ENCODE data around the gene PCGF5. TPM values are rescaled to one million over a fixed set of nuclear protein-coding genes. Genes with fewer than 3 reads are reported as not detected.
A peak's percentile ranks its signal among the peaks of the same experiment; 100 is the strongest.

Gene PCGF5
- total and polyA plus RNA-seq, 5 donors from 2014 or later = 43.5 to 60.3 (median 53.5) TPM

DNA sequence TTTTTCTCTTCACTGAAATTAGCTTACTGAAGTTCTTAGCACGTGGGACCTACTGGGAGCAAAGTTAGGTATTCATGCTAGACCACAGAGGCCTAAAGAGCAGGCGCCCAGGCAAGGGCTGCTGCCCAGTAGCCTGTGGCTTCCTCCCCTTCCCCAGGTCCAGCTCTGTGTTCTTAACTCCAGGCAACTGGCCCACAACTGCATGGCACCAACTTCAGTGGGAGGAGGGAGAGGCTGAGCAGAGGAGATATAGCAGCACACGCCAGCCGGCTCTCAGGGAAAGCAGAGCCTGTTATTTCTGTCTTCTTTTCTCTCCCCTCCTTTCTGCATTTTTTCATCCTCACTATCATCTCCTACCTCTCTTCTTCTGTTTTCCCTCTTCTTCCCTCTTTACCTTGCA lies 67.4 kb downstream of the PCGF5 start:
- H3K27me3 ChIP-seq (ENCODE audit: control insufficient read depth, insufficient read depth, low read length) = no peaks in the 10 kb centered on the region
- H3K36me3 ChIP-seq (ENCODE audit: control insufficient read depth, insufficient read depth, low read length) = peaks cover 2% of the 10 kb centered on the region
- no peak overlapping the region for H3K27ac ChIP-seq (ENCODE audit: insufficient read depth, low read length, poor library complexity, severe bottlenecking)
- ATAC-seq (ENCODE audit: low read depth in 2 of 2) (no peak), DNase-seq (no peak)
- no peaks in the 10 kb centered on the region for H3K4me1 ChIP-seq (ENCODE audit: control insufficient read depth, insufficient read depth, low read length, poor library complexity, severe bottlenecking)
- Mint-ChIP-seq H3K27me3 (no peaks in the 10 kb centered on the region), H3K36me3 (no peaks in the 10 kb centered on the region), H3K9me3 (no peaks in the 10 kb centered on the region), H3K27ac (peak overlapping the region in 1 of 3 donors; percentile 57), H3K4me3 (no peak overlapping the region), H3K4me1 (no peaks in the 10 kb centered on the region)
- no peaks in the 10 kb centered on the region for H3K9me3 ChIP-seq (ENCODE audit: control insufficient read depth in 2 of 2, low read length in 2 of 2)
- H3K4me3 ChIP-seq (ENCODE audit: low read depth, low read length) = no peak overlapping the region

DNA sequence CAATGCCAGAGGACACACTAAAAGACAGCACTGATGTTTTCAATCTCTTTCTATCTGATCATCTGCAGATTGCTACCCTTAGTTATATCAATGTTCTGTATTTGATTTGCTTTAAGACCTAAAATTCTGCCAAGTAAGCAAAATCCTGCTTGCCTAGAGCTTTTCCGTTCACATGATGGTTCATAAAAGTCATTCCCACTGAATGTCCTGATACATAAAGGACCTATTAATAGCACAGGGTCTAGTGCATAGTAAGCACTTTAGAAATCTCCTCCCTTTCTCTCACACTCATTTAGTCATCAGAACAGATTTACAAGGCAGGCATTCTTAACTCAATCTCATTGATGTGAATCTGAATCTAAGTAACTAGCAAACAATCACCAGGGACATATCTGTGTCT lies 68.8 kb downstream of the PCGF5 start:
- Histone ChIP-seq H3K4me1 (ENCODE audit: control insufficient read depth, insufficient read depth, low read length, poor library complexity, severe bottlenecking) (no peaks in the 10 kb centered on the region), H3K27ac (ENCODE audit: insufficient read depth, low read length, poor library complexity, severe bottlenecking) (no peak overlapping the region), H3K4me3 (ENCODE audit: low read depth, low read length) (no peak overlapping the region), H3K27me3 (ENCODE audit: control insufficient read depth, insufficient read depth, low read length) (no peaks in the 10 kb centered on the region), H3K9me3 (ENCODE audit: control insufficient read depth in 2 of 2, low read length in 2 of 2) (no peaks in the 10 kb centered on the region), H3K36me3 (ENCODE audit: control insufficient read depth, insufficient read depth, low read length) (peaks cover 2% of the 10 kb centered on the region)
- DNase-seq (no peak), ATAC-seq (ENCODE audit: low read depth in 2 of 2) (no peak)
- Mint-ChIP-seq H3K36me3 (no peaks in the 10 kb centered on the region), H3K9me3 (no peaks in the 10 kb centered on the region), H3K4me1 (no peaks in the 10 kb centered on the region), H3K27me3 (peaks cover 4% of the 10 kb centered on the region), H3K27ac (no peak overlapping the region), H3K4me3 (no peak overlapping the region)

DNA sequence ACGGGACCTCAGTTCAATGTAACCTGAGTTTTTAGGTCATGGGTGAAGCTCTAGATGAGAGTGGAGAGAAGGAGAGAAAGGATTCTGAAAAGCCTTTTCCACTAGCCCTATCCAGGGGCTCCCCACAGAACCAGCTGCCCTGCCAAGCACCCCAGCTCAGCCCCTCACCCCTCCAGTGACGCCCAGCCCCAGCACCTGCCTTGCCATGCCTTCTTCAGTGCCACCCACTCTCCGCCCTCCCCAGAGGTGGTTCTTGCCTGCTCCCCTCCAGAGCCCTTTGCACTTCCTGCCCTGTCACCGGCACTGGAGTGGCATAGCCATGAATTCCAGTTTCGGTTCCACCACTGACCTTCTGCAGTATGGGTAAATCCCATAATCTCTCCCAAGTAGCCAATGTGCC lies 70.1 kb downstream of the PCGF5 start:
- no peak overlapping the region for H3K27ac Mint-ChIP-seq
- no peaks in the 10 kb centered on the region for H3K4me1 Mint-ChIP-seq
- H3K27me3 ChIP-seq (ENCODE audit: control insufficient read depth, insufficient read depth, low read length) = no peaks in the 10 kb centered on the region
- H3K4me3 ChIP-seq (ENCODE audit: low read depth, low read length) = no peak overlapping the region
- H3K36me3 ChIP-seq (ENCODE audit: control insufficient read depth, insufficient read depth, low read length) = no peaks in the 10 kb centered on the region
- no peak overlapping the region for H3K27ac ChIP-seq (ENCODE audit: insufficient read depth, low read length, poor library complexity, severe bottlenecking)
- H3K27me3 Mint-ChIP-seq = peaks cover 4% of the 10 kb centered on the region
- no peaks in the 10 kb centered on the region for H3K9me3 ChIP-seq (ENCODE audit: control insufficient read depth in 2 of 2, low read length in 2 of 2)
- no peak overlapping the region for H3K4me3 Mint-ChIP-seq
- no peak for ATAC-seq (ENCODE audit: low read depth in 2 of 2)
- DNase-seq = no peak
- H3K9me3 Mint-ChIP-seq = no peaks in the 10 kb centered on the region
- no peaks in the 10 kb centered on the region for H3K36me3 Mint-ChIP-seq
- H3K4me1 ChIP-seq (ENCODE audit: control insufficient read depth, insufficient read depth, low read length, poor library complexity, severe bottlenecking) = no peaks in the 10 kb centered on the region

DNA sequence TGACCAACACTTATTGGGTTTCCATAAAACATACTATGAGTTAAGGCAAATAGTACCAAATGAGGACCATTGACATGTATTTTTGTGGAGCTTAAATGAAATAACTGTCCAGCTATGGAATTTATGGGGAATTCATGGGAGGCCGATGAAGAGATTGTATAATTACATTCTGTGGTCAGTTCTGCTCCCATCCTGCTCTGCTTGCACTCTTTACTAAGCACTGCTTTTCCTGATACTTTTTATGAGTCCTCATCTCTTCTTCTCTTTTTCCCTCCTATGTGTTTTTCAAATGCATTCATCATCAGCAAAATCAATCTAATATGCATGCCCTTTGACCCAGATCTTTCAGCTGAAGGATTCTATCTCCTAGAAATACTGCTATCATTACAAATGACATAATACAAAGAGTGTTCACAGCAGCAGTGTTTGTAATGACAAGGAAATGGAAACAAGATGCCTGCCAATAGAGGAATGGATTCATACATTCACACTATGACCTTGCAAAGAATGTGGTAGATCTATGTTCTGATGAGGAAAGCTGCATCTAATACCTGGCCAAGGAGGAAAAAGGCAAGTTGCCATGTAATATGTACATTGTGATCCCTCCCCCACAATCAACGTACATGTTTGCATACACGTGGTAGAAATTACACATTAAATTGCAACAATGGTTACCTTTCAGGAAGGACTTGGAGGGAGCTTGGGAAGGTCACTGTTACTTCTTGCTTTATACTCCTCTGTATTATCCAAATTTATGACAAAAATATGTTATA lies 73.9 kb downstream of the PCGF5 start:
- Mint-ChIP-seq H3K9me3 (no peaks in the 10 kb centered on the region), H3K36me3 (no peaks in the 10 kb centered on the region), H3K27me3 (peaks cover 17% of the 10 kb centered on the region), H3K27ac (no peak overlapping the region), H3K4me3 (no peak overlapping the region), H3K4me1 (peaks cover 0 to 10% (median 7%) of the 10 kb centered on the region in 4 donors)
- Histone ChIP-seq H3K9me3 (ENCODE audit: control insufficient read depth in 2 of 2, low read length in 2 of 2) (no peaks in the 10 kb centered on the region), H3K4me3 (ENCODE audit: low read depth, low read length) (no peak overlapping the region), H3K4me1 (ENCODE audit: control insufficient read depth, insufficient read depth, low read length, poor library complexity, severe bottlenecking) (peaks cover 12% of the 10 kb centered on the region), H3K27ac (ENCODE audit: insufficient read depth, low read length, poor library complexity, severe bottlenecking) (no peak overlapping the region), H3K36me3 (ENCODE audit: control insufficient read depth, insufficient read depth, low read length) (no peaks in the 10 kb centered on the region), H3K27me3 (ENCODE audit: control insufficient read depth, insufficient read depth, low read length) (peaks cover 6% of the 10 kb centered on the region)
- DNase-seq (no peak), ATAC-seq (ENCODE audit: low read depth in 2 of 2) (no peak)

DNA sequence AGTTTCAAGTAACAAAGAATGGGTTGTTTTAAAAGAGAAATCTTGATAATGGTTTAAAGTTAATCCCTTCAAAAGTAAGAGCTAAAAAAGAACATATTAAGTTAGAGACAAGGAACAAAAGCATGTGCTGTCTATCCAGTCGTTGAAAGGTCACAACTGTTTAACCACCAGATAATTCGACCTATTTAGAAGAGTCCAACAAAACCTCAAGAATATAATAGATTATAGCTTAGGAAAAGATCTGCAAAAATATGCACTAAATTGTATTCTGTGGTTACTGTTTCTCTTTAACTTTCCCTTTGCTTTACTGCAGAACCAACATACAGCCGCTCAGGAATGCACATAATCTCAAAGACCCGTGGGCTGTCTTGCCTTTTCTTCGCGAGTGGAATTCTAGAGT lies 74.9 kb downstream of the PCGF5 start:
- H3K4me3 ChIP-seq (ENCODE audit: low read depth, low read length) = no peak overlapping the region
- no peaks in the 10 kb centered on the region for H3K9me3 ChIP-seq (ENCODE audit: control insufficient read depth in 2 of 2, low read length in 2 of 2)
- peak overlapping the region in 1 of 3 donors; percentile 32 for H3K27ac Mint-ChIP-seq
- H3K36me3 ChIP-seq (ENCODE audit: control insufficient read depth, insufficient read depth, low read length) = no peaks in the 10 kb centered on the region
- H3K4me3 Mint-ChIP-seq = no peak overlapping the region
- H3K4me1 ChIP-seq (ENCODE audit: control insufficient read depth, insufficient read depth, low read length, poor library complexity, severe bottlenecking) = peaks cover 12% of the 10 kb centered on the region
- H3K27me3 Mint-ChIP-seq = peaks cover 17% of the 10 kb centered on the region
- no peaks in the 10 kb centered on the region for H3K9me3 Mint-ChIP-seq
- H3K4me1 Mint-ChIP-seq = peaks cover 0 to 10% (median 7%) of the 10 kb centered on the region in 4 donors
- ATAC-seq (ENCODE audit: low read depth in 2 of 2) = no peak
- no peaks in the 10 kb centered on the region for H3K36me3 Mint-ChIP-seq
- peaks cover 6% of the 10 kb centered on the region for H3K27me3 ChIP-seq (ENCODE audit: control insufficient read depth, insufficient read depth, low read length)
- DNase-seq = no peak
- H3K27ac ChIP-seq (ENCODE audit: insufficient read depth, low read length, poor library complexity, severe bottlenecking) = no peak overlapping the region

DNA sequence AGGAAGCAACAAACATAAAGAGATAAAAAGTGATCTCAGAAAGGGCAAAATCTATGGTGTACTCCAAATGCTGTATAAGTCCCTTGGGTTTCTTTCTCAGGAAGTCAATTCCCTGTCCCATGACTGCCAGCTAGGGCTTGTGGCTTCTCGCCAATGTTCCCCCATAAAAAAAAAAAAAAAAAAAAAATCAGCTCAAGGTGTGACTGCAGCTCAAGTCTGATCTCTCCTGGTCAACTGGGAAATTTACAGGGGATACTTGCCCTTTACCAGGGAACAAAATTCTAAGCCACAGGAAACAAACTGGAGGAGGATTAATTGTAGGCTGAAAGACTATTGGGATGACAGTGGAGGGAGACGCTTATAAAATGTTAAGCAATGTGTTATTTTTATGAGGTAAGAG lies 76.0 kb downstream of the PCGF5 start:
- ATAC-seq (ENCODE audit: low read depth in 2 of 2) (no peak), DNase-seq (no peak)
- H3K27ac Mint-ChIP-seq = peak overlapping the region in 1 of 3 donors; percentile 22
- H3K9me3 ChIP-seq (ENCODE audit: control insufficient read depth in 2 of 2, low read length in 2 of 2) = no peaks in the 10 kb centered on the region
- H3K36me3 Mint-ChIP-seq = no peaks in the 10 kb centered on the region
- no peak overlapping the region for H3K4me3 ChIP-seq (ENCODE audit: low read depth, low read length)
- peaks cover 12% of the 10 kb centered on the region for H3K4me1 ChIP-seq (ENCODE audit: control insufficient read depth, insufficient read depth, low read length, poor library complexity, severe bottlenecking)
- peaks cover 17% of the 10 kb centered on the region for H3K27me3 Mint-ChIP-seq
- no peak overlapping the region for H3K4me3 Mint-ChIP-seq
- H3K27ac ChIP-seq (ENCODE audit: insufficient read depth, low read length, poor library complexity, severe bottlenecking) = no peak overlapping the region
- H3K4me1 Mint-ChIP-seq = peaks cover 0 to 10% (median 7%) of the 10 kb centered on the region in 4 donors
- H3K27me3 ChIP-seq (ENCODE audit: control insufficient read depth, insufficient read depth, low read length) = peaks cover 6% of the 10 kb centered on the region
- H3K9me3 Mint-ChIP-seq = no peaks in the 10 kb centered on the region
- H3K36me3 ChIP-seq (ENCODE audit: control insufficient read depth, insufficient read depth, low read length) = no peaks in the 10 kb centered on the region

DNA sequence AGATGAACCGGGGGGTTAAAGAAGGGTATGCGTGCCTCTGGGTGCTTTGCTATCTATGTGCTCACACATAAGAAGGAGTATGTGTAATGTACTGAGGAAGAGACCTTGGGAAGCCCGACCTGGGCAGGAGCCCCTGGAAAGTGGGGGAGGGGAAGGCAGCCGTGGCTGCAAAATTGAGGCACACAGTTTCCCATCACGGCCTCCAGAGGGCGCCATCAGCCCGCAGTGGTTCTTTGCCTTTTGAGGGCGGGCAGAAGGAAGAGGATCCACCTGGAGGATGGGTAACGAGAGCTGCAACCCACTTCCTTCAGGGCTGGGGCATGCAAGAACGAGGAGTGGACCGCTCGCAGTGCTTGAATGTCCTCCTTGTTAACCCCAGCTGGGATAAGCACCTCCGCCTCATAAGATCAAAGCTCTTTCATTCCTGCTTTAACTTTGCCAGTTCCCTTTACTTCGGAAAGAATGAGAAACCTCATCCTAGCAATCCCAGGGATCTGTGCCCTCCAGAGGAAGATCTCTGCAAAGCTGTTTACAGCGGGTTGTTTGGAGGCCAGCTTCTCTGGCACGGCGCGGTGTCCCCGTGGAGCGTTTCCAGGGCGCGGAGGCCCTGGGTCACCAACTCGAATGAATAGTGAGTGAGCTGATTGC lies 77.9 kb downstream of the PCGF5 start:
- H3K27ac Mint-ChIP-seq = peak overlapping the region in 1 of 3 donors; percentile 24
- H3K4me3 ChIP-seq (ENCODE audit: low read depth, low read length) = peak overlapping the region; percentile 80
- H3K4me1 ChIP-seq (ENCODE audit: control insufficient read depth, insufficient read depth, low read length, poor library complexity, severe bottlenecking) = peaks cover 12% of the 10 kb centered on the region
- no peaks in the 10 kb centered on the region for H3K9me3 ChIP-seq (ENCODE audit: control insufficient read depth in 2 of 2, low read length in 2 of 2)
- H3K27me3 ChIP-seq (ENCODE audit: control insufficient read depth, insufficient read depth, low read length) = peaks cover 6% of the 10 kb centered on the region
- H3K36me3 ChIP-seq (ENCODE audit: control insufficient read depth, insufficient read depth, low read length) = no peaks in the 10 kb centered on the region
- no peak overlapping the region for H3K27ac ChIP-seq (ENCODE audit: insufficient read depth, low read length, poor library complexity, severe bottlenecking)
- H3K9me3 Mint-ChIP-seq = no peaks in the 10 kb centered on the region
- peak; percentile 49 to 87 (median 78) for DNase-seq
- no peaks in the 10 kb centered on the region for H3K36me3 Mint-ChIP-seq
- H3K4me3 Mint-ChIP-seq = peak overlapping the region in 3 of 4 donors; percentile 34 to 80 (median 73)
- ATAC-seq (ENCODE audit: low read depth in 2 of 2) = peak; percentile 92 to 94
- peaks cover 17% of the 10 kb centered on the region for H3K27me3 Mint-ChIP-seq
- H3K4me1 Mint-ChIP-seq = peaks cover 0 to 10% (median 7%) of the 10 kb centered on the region in 4 donors
